GM18858 (cell line): ENCODE results near the gene RUFY1.

Experiments used
- ATAC-seq: cut with Tn5 transposase; IDR thresholded peaks from one replicate; pipeline ENCODE4 v1.9.1; 2021; ENCODE audit not compliant: unreplicated experiment

RUFY1 gene

DNA sequence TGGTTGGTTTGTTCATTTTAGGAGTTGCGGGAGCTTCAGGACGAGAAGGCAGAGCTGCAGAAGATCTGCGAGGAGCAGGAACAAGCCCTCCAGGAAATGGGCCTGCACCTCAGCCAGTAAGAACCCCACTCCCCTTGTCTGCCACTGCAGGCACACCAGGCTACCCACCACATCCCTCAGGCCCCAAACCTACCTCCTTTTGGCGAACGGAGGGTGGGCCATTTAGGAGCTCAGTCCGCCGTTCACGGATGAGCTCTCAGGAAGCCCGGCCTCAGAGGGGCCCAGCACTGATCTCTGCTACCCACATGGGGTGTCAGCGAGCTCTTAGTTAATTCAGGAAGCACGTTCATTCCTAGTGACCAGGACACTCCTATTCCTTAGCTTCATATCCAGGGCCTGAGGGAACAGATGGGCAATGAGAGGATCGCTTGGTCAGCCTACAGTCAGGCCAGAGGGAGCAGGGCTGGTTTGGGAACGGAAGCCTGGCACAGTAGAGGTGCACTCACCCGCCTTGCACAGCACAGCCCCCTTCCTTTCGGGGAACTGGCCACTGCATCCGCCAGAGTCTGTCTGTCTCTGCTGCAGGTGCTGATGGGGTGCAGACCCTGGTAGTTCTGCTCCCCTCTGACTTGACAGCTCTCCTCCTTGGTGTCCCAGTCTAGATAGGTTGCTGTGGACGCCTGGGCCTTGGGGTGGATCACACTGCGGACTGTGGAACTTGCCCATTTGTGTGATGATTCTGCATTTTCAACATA, 51.7 kb downstream of the RUFY1 start:
- ATAC-seq: no peak

- ATAC-seq: no peak
Observed at GRCh38 chr5:179603308-179603707, 53.0 kb downstream of the RUFY1 start.

DNA sequence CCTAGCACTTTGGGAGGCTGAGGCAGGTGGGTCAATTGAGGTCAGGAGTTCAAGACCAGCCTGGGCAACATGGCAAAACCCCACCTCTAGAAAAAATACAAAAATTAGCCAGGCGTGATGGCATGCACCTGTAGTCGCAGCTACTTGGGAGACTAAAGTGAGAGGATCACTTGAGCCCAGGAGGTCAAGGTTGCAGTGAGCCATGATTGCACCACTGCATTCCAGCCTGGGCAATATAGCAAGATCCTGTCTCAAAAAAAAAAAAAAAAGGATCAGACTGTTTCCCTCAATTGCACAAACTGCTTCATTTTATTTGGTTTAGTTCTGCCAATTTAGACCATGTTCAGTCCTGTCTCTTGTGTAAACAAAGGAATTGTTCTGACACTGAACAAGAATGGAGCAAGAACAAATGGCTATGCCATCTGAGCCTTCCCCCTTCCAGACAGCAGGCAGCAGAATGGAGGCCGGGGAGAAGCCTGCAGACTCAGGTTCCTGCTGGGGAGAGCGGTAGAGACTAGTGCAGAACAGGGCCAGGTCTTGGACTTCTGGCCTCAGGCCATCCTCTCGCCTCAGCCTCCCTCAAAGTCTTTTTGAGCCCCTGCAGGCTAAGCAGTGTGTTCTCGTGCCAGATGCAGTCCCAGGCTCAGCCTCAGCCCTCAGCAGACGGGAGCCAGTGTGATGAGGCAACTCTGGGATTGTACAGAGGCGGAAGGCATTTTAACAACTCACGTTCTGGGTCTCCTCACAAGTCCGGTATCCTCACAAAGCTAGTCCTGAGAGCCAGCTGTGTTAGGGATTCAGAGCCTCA, 54.9 kb downstream of the RUFY1 start:
- ATAC-seq: no peak

DNA sequence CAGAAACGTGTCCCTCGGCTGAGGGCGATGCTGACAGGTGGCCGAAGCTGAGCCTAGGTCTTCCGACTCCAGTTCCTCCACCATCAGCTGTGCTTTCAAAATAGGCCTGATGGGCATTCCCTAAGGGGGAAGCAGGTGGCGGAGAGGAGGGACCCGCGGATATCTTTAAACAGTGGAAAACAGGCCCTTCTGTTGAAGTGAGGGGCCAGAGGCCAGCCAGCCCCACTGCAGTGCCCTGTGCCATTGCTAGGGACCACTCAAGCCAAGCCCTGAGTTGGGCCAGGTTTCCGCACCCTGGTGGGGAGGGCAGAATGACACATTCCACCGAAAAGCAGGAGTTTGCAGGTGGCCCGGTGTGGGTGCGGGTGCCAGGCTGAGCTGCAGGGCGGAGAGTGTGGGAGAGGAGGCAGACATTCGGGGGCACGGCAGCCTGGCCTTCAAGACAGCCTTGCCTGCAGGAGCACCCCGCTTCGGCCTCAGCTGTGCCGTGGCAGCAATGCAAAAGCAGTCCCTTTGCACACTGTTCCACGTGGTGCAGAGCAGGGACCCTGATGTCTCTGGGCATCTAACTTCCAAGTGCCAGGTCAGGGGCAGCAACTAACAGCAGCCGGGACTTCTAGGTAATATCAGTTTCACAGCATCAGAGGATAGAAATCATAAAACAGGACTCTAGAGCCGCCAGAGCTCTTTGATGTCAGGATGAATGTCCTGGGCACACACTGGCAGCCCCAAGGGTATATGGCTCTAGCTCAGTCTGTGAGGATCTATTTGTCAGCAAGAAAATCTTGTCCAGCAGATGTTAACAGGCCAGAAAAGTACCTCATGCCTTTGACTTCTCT, 55.9 kb downstream of the RUFY1 start:
- ATAC-seq: no peak

GRCh38 chr5:179606910-179607159, 56.5 kb downstream of the RUFY1 start:
- no peak for ATAC-seq

DNA sequence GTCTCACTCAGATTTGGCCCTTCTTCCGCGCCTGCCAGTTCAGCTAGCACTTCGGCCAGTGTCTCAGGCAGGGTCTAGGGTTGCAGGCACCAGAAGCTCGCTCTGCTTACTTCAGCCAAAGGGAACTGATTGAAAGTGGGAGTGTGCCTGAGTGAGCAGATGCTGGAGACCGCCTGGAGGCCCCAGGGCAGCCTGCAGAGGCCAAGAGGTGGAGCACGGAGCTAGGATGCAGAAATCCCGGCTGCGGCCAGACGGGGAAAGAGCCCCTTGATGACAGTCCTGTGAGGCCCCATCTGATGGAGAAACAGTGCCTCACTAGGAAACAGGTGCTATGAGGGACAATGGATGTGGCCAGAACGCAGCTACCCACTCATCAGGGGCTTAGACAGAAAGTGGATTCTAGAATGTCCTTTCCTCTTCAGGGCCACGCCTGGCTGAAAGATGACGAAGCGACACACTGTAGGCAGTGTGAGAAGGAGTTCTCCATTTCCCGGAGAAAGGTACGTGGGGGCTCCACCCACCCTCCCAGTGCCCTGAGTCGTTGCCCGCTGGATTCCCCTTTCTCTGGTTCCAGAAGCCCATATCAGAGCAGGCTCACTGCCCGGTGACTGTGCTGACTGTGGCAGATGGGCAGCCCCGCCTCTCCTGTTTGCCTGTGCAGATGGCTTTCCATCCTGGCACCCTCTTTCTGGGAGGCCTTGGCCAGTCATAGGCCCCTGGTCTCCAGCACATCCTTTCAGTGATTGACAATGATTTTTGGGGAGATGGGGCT, 57.0 kb downstream of the RUFY1 start:
- ATAC-seq: no peak

DNA sequence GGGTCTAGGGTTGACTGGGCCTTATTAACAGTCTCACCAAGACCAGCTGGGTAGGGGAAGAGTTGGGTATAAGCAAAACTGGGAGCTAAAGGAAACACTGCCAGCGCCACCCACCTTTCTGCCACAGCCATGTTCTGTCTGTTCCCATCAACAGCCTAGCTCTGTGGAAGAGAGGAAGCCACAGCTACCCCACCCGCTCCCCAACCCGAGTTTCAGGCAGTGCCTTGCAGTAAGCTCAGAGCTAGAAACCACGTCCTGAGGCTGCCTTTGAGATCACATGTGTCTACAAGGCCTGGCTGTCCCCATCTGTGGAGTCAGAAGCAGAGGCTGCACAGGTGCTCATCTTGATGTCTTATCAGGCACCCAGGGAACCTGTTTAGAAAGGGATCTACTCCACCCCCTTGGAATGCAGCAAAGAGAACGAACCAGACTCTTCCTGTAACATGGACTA, 57.8 kb downstream of the RUFY1 start:
- ATAC-seq: no peak

GRCh38 chr5:179609834-179610108, 59.4 kb downstream of the RUFY1 start:
- ATAC-seq: no peak

- ATAC-seq: no peak
Observed at GRCh38 chr5:179610109-179610902, 60.0 kb downstream of the RUFY1 start.

GRCh38 chr5:179610903-179611265, 60.5 kb downstream of the RUFY1 start:
- no peak for ATAC-seq

GRCh38 chr5:179612577-179613459, 62.5 kb downstream of the RUFY1 start:
- ATAC-seq: no peak

DNA sequence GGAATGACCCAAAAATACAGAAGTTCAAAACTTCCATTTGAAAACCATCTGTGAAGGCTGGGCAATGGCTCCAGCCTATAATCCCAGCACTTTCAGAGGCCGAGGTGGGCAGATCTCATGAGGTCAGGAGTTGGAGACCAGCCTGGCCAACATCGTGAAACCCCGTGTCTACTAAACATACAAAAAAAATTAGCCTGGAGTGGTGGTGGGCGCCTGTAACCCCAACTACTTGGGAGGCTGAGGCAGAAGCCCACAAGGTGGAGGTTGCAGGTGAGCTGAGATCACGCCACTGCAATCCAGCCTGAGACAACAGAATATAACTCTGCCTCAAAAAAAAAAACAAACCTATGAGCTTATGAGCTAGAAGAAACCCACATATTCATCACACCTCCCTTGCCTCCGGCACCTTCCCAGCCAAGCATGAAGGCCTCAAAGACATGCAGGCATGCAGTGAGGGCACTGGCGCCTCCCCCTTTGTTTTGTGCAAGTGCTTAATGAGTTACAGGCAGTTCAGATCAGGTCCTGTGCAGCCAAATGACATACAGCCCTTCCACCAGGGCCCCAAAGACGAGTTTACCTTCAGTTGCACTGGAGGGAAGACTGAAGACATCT, 63.2 kb downstream of the RUFY1 start:
- ATAC-seq: no peak

DNA sequence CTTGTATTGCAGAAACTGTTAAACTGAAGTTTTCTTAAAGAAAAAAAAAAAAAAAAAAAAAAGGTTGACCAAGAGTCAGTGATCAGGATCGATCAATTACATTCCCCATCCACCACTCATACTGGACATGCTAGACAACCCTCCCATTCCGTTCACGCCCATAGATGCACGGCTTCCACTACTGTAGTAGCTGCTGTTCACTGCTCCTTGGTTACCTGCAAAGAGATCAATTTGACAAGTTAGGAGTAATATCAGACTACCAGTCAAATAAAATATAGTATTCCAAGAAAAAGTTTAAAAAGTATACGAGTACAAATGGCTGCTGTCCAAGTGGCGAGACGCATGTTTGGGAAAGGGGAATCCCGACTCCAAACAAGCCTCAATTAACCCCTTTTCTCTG, 64.4 kb downstream of the RUFY1 start:
- no peak for ATAC-seq

- ATAC-seq: no peak
Observed at GRCh38 chr5:179615203-179615602, 64.8 kb downstream of the RUFY1 start.

DNA sequence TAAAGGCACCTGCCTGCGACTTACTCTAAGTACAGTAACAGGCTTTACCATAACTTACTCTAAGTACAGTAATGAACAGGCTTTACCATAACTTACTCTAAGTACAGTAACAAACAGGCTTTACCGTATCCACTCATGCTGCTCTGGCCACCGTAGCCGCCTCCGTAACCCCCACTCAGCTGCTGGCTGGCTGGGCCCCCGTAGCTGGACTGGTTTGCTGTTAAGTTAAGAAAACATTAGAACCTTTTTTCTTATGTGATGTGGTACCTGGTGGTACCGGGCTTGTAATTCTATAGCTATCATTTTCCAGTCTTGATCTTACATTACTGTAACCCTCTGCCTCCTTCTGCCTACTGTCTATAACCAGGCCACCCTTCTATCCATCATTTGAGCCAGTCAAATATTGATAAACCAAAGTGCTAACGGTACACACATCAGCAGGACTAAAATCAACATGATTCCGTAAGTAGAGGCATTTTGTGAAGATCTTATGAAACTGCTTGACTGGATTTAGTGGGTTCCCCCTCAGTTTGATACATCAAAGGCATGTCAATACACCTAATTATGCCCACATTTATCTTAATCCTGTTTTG, 65.7 kb downstream of the RUFY1 start:
- no peak for ATAC-seq

- ATAC-seq: no peak
Observed at GRCh38 chr5:179617930-179618329, 67.6 kb downstream of the RUFY1 start.

GRCh38 chr5:179618923-179619554, 68.7 kb downstream of the RUFY1 start:
- ATAC-seq: no peak

- no peak for ATAC-seq
Observed at GRCh38 chr5:179619776-179620175, 69.4 kb downstream of the RUFY1 start.
